ENCODE results near the gene BSND.

GRCh38 chr1:54967372-54967771 lies 31.4 kb upstream of the BSND start:
- TF ChIP-seq CTCF (IDR thresholded peaks at IDR 0.05) (no peak), POLR2A (IDR thresholded peaks at IDR 0.05) (no peak), POLR2AphosphoS5 (IDR thresholded peaks at IDR 0.05) (no peak), EP300 (IDR thresholded peaks at IDR 0.05) (no peak)

Measured in upper lobe of left lung (tissue), 4 donors.